Measurements from ENCODE around the gene BACH2. TPM values are rescaled to one million over a fixed set of nuclear protein-coding genes. Genes with fewer than 3 reads are reported as not detected.

Gene BACH2
- total and polyA plus RNA-seq, 7 donors: under 0.01 to 5.6 (median 1.4) TPM

- Histone ChIP-seq H3K27me3 (no peaks in the 10 kb centered on the region), H3K9me3 (no peaks in the 10 kb centered on the region), H3K4me1 (no peaks in the 10 kb centered on the region), H3K36me3 (no peaks in the 10 kb centered on the region), H3K4me3 (no peak overlapping the region), H3K27ac (no peak overlapping the region)
- no peak for DNase-seq
- intact Hi-C loops (cut with DNase I): no loop called here
- 78 to 92% methylated on average over 3 of the region's 3 CpGs for WGBS, 2 donors
- no peak for TF ChIP-seq EP300 (IDR thresholded peaks at IDR 0.05)
- no peak for TF ChIP-seq POLR2AphosphoS5 (IDR thresholded peaks at IDR 0.05)
- TF ChIP-seq CTCF (IDR thresholded peaks at IDR 0.05): no peak
- TF ChIP-seq POLR2A (IDR thresholded peaks at IDR 0.05): no peak
Measured at GRCh38 chr6:90072501-90072900, 224.1 kb downstream of the BACH2 start.

- Histone ChIP-seq H3K27ac (no peak overlapping the region), H3K4me3 (no peak overlapping the region), H3K9me3 (no peaks in the 10 kb centered on the region), H3K27me3 (no peaks in the 10 kb centered on the region), H3K36me3 (no peaks in the 10 kb centered on the region), H3K4me1 (no peaks in the 10 kb centered on the region)
- intact Hi-C loops (cut with DNase I): no loop called here
- no peak for DNase-seq
- no peak for TF ChIP-seq POLR2AphosphoS5 (IDR thresholded peaks at IDR 0.05)
- no peak for TF ChIP-seq EP300 (IDR thresholded peaks at IDR 0.05)
- no peak for TF ChIP-seq CTCF (IDR thresholded peaks at IDR 0.05)
- TF ChIP-seq POLR2A (IDR thresholded peaks at IDR 0.05): no peak
- WGBS, 2 donors: 85 to 87% methylated on average over 12 of the region's 12 CpGs
Measured at GRCh38 chr6:90068703-90069523, 227.7 kb downstream of the BACH2 start.

GRCh38 chr6:90068264-90068663, 228.4 kb downstream of the BACH2 start:
- H3K4me1 ChIP-seq: no peaks in the 10 kb centered on the region
- H3K27me3 ChIP-seq: no peaks in the 10 kb centered on the region
- no peak overlapping the region for H3K27ac ChIP-seq
- DNase-seq: no peak
- no peaks in the 10 kb centered on the region for H3K36me3 ChIP-seq
- no peaks in the 10 kb centered on the region for H3K9me3 ChIP-seq
- no peak overlapping the region for H3K4me3 ChIP-seq
- WGBS, 2 donors: 60 to 72% methylated on average over 2 of the region's 2 CpGs
- no peak for TF ChIP-seq POLR2AphosphoS5 (IDR thresholded peaks at IDR 0.05)
- no peak for TF ChIP-seq CTCF (IDR thresholded peaks at IDR 0.05)
- no peak for TF ChIP-seq POLR2A (IDR thresholded peaks at IDR 0.05)
- TF ChIP-seq EP300 (IDR thresholded peaks at IDR 0.05): no peak
- intact Hi-C loops (cut with DNase I): no loop called here

- H3K4me1 ChIP-seq: no peaks in the 10 kb centered on the region
- no peaks in the 10 kb centered on the region for H3K27me3 ChIP-seq
- DNase-seq: no peak
- H3K36me3 ChIP-seq: no peaks in the 10 kb centered on the region
- intact Hi-C loops (cut with DNase I): no loop called here
- TF ChIP-seq EP300 (IDR thresholded peaks at IDR 0.05): no peak
- WGBS, 2 donors: 95% methylated on average over 4 of the region's 4 CpGs
- H3K27ac ChIP-seq: no peak overlapping the region
- H3K9me3 ChIP-seq: no peaks in the 10 kb centered on the region
- no peak overlapping the region for H3K4me3 ChIP-seq
Measured at GRCh38 chr6:90066697-90067096, 229.9 kb downstream of the BACH2 start.

GRCh38 chr6:90065173-90065572, 231.5 kb downstream of the BACH2 start:
- Histone ChIP-seq H3K27ac (no peak overlapping the region), H3K27me3 (no peaks in the 10 kb centered on the region), H3K4me3 (no peak overlapping the region), H3K4me1 (no peaks in the 10 kb centered on the region), H3K9me3 (no peaks in the 10 kb centered on the region), H3K36me3 (no peaks in the 10 kb centered on the region)
- TF ChIP-seq EP300 (IDR thresholded peaks at IDR 0.05) (no peak), POLR2A (IDR thresholded peaks at IDR 0.05) (no peak), POLR2AphosphoS5 (IDR thresholded peaks at IDR 0.05) (no peak)
- intact Hi-C loops (cut with DNase I): no loop called here
- WGBS, 2 donors: 71 to 86% methylated on average over 2 of the region's 2 CpGs
- DNase-seq: no peak

- WGBS, 2 donors: 50 to 72% methylated on average over 2 of the region's 2 CpGs
- Histone ChIP-seq H3K4me1 (no peaks in the 10 kb centered on the region), H3K27ac (no peak overlapping the region), H3K4me3 (no peak overlapping the region), H3K36me3 (no peaks in the 10 kb centered on the region), H3K9me3 (no peaks in the 10 kb centered on the region), H3K27me3 (no peaks in the 10 kb centered on the region)
- intact Hi-C loops (cut with DNase I): no loop called here
- TF ChIP-seq CTCF (IDR thresholded peaks at IDR 0.05) (no peak), EP300 (IDR thresholded peaks at IDR 0.05) (no peak), POLR2AphosphoS5 (IDR thresholded peaks at IDR 0.05) (no peak), POLR2A (IDR thresholded peaks at IDR 0.05) (no peak)
- DNase-seq: no peak
Measured at GRCh38 chr6:90062667-90063066, 234.0 kb downstream of the BACH2 start.
